HEK293 (cell line): ENCODE data around the gene VRTN.
"Not testable (repeated sequence)": the region's sequence is repeated elsewhere in the genome, so short reads cannot be mapped to it uniquely, and the experiment has no call there.

Experiments
- ZNF768 ChIP-seq: fragments of 450-650 bp; formaldehyde crosslinking; IDR thresholded peaks from 2 replicates; pipeline ENCODE4 v1.5.1; 2018; ENCODE audit warnings: missing biosample characterization, mild to moderate bottlenecking, missing genetic modification characterization
- TF ChIP-seq, protein P1 (sequence below): fragments of 450-650 bp; formaldehyde crosslinking; IDR thresholded peaks from 2 replicates; pipeline ENCODE4 v1.5.1; 2016; ENCODE audit warnings: missing biosample characterization, missing genetic modification characterization

DNA sequence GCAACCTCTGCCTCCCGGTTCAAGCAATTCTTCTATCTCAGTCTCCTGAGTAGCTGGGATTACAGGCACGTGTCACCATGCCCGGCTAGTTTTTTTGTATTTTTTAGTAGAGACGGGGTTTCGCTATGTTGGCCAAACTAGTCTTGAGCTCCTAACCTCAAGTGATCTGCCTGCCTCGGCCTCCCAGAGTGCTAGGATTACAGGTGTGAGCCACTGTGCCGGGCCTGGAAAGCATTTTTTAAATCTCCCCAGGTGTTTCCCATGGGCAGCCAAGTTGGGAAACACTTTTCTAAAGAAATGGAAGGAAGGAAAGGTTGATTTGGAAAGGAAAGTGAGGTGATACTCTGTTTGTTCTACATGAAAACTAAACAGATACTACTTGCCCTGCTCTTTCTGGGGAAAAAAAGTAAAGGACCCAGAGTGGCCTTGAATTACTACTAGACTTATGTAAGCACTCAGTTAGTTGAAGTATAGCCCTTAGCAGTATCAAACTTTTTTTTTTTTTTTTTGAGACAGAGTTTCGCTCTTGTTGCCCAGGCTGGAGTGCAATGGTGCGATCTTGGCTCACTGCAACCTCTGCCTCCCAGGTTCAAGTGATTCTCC lies 18.2 kb upstream of the VRTN start:
- TF ChIP-seq ZNF768 (tag by site-specific recombination): not testable (repeated sequence)
- TF ChIP-seq, protein P1, sequence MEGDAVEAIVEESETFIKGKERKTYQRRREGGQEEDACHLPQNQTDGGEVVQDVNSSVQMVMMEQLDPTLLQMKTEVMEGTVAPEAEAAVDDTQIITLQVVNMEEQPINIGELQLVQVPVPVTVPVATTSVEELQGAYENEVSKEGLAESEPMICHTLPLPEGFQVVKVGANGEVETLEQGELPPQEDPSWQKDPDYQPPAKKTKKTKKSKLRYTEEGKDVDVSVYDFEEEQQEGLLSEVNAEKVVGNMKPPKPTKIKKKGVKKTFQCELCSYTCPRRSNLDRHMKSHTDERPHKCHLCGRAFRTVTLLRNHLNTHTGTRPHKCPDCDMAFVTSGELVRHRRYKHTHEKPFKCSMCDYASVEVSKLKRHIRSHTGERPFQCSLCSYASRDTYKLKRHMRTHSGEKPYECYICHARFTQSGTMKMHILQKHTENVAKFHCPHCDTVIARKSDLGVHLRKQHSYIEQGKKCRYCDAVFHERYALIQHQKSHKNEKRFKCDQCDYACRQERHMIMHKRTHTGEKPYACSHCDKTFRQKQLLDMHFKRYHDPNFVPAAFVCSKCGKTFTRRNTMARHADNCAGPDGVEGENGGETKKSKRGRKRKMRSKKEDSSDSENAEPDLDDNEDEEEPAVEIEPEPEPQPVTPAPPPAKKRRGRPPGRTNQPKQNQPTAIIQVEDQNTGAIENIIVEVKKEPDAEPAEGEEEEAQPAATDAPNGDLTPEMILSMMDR (tag by site-specific recombination): not testable (repeated sequence)
